LNCAP (cell line): ENCODE results near the gene AR.

Experiments
- CTCF ChIP-seq: fragments of 450-650 bp; IDR thresholded peaks from 2 replicates; pipeline ENCODE4 v1.5.1; 2017; ENCODE audit warnings: mild to moderate bottlenecking

The AR gene

DNA sequence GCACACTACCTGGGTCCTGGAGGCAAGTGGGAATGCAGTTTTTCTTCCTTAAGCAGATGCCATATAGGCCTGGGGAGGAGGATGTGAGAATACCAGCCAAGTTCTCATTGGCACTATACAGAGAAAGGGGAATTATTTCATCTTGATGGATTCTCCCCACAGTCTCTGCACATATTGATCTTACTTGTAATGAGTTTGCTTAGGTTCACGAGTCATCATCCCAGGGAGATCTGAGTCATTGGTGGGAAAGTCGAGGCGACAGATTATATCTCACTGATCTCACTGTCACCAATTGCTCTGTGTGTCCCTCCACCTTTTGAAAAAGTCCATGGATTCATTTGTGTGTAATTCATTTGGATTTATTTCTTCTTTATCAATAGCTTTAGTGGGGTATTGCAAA, 156.8 kb downstream of the AR start:
- no peak for TF ChIP-seq CTCF

DNA sequence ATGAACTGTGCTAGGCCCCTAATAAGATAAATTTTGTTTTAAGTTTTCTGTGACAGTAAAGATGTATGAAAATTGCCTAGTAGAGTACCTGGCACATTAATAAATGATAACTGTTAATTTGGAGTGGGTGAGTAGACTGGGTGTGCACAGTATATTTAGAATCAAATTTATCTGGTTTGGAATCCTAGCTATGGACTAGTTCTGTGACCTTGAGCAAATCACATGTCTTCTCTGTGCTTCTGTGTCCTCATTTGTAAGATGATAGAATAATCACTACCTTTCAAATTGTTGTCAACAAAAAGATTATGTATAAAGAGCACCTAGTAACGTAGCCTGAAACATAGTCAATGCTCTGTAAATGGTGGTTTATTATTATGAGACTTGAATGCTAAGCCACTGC, 170.2 kb downstream of the AR start:
- no peak for TF ChIP-seq CTCF

GRCh38 chrX:67717571-67717970, 173.8 kb downstream of the AR start:
- no peak for TF ChIP-seq CTCF

DNA sequence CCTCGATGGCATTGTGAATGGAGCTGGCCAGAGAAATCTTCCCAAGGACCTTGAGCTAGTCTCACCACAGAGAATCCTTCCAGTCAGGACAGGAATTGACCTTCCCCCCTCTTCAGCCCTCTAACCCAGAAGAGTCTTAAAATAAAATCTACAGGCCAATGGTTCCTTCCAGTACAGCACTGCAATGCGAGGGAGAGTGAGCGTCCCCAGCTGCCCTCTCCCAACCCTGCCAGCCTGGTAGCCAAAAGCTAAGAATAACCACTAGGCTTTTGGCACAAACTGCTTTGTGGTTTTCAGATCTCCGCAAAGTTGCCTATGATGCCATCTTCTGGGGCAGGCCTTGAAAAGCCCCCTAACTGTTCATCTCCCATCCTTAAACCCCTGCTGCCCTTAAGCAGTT, 175.1 kb downstream of the AR start:
- no peak for TF ChIP-seq CTCF

- TF ChIP-seq CTCF, result no peak
Measured at GRCh38 chrX:67720344-67720743, 176.5 kb downstream of the AR start.

GRCh38 chrX:67721321-67721720, 177.5 kb downstream of the AR start:
- TF ChIP-seq CTCF, result no peak

DNA sequence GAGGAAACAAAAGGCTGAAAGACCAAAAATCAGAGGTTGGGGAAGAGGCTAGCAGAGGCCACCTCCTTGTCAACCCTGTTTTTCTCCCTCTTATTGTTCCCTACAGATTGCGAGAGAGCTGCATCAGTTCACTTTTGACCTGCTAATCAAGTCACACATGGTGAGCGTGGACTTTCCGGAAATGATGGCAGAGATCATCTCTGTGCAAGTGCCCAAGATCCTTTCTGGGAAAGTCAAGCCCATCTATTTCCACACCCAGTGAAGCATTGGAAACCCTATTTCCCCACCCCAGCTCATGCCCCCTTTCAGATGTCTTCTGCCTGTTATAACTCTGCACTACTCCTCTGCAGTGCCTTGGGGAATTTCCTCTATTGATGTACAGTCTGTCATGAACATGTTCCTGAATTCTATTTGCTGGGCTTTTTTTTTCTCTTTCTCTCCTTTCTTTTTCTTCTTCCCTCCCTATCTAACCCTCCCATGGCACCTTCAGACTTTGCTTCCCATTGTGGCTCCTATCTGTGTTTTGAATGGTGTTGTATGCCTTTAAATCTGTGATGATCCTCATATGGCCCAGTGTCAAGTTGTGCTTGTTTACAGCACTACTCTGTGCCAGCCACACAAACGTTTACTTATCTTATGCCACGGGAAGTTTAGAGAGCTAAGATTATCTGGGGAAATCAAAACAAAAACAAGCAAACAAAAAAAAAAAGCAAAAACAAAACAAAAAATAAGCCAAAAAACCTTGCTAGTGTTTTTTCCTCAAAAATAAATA, 179.9 kb downstream of the AR start:
- TF ChIP-seq CTCF, result no peak
